Ovary (tissue), 9 donors: ENCODE data around the gene PLET1. TPM values are rescaled to one million over a fixed set of nuclear protein-coding genes. Genes with fewer than 3 reads are reported as not detected.

Experiments used
- DNase-seq, 5 donors: peaks; one replicate each; pipeline ENCODE4 v3.0.0-alpha.2; 2019 to 2020
- H3K27ac ChIP-seq, 2 donors: fragments of 200-600 bp; one replicate each; pipeline versions ENCODE4 v1.5.1 to v1.8.0; 2019 to 2022
- H3K27me3 ChIP-seq: fragments of 200-600 bp; one replicate; pipeline ENCODE4 v1.8.0; 2022
- H3K36me3 ChIP-seq: fragments of 200-600 bp; sonication (generic); one replicate; pipeline ENCODE4 v1.5.1; 2019
- H3K4me1 ChIP-seq: one replicate; pipeline ENCODE4 v1.8.1; 2013; ENCODE audit warnings: mild to moderate bottlenecking, moderate library complexity; ENCODE audit not compliant: insufficient read depth
- H3K4me3 ChIP-seq: fragments of 200-600 bp; sonication (generic); one replicate; pipeline ENCODE4 v1.5.1; 2017
- H3K9me3 ChIP-seq, 2 donors: fragments of 200-600 bp in 1 of 2; sonication (generic) in 1 of 2; one replicate each; pipeline versions ENCODE4 v1.5.1 to v1.8.1; 2013 to 2019; ENCODE audit warnings: mild to moderate bottlenecking in 1 of 2, moderate library complexity in 1 of 2
- EP300 ChIP-seq: sonication (generic); formaldehyde crosslinking; IDR thresholded peaks from one replicate; pipeline ENCODE4 v1.6.1; 2017; ENCODE audit warnings: antibody characterized with exemption
- POLR2A ChIP-seq: fragments of 450-650 bp; IDR thresholded peaks from one replicate; pipeline ENCODE4 v1.6.1; 2017; ENCODE audit warnings: antibody characterized with exemption, mild to moderate bottlenecking, moderate library complexity
- WGBS, 3 donors: extraction: QIAGEN DNeasy Blood & Tissue Kit in 1 of 3; methylation state at CpG; one replicate each; pipeline versions ENCODE4 v1.1.5 to v1.1.7; 2013 to 2017; 5-methylcytosine and 5-hydroxymethylcytosine counted together
- intact Hi-C, 4 donors: fragments of 100-400 bp; cut with DNase I; formaldehyde crosslinking; loops; one replicate each; pipeline versions ENCODE4 v1.11.0 to v1.15.1; 2022 to 2023
- polyA plus RNA-seq, 2 donors: library from polyadenylated mRNA; stranded (reverse); fragments of 200-250 nt in 1 of 2; fragments of 350-450 nt in 1 of 2; fragmentation: Illumina TruSeq in 1 of 2; extraction: RNeasy Lipid Tissue Mini Kit (QIAGEN cat#74804) in 1 of 2; gene quantifications; one replicate each; pipeline ENCODE4 v1.2.3, GENCODE V29; 2013 to 2014
- total RNA-seq, 7 donors: library from RNA; depleted of rRNA in 2 of 7; stranded (reverse); fragments of >200 nt in 2 of 7; fragmentation: NEBNext Ultra II Directional in 3 of 7; extraction: Animal tissue kit (Norgen Biotek cat#: 25700) in 3 of 7; gene quantifications; one replicate each; pipeline versions ENCODE4 v1.1.0 to v1.2.4, GENCODE V29; 2016 to 2023
- TF ChIP-seq, protein P1 (sequence below), 3 donors: fragments of 450-650 bp in 2 of 3; fragments of 200-600 bp in 1 of 3; IDR thresholded peaks; one replicate each; pipeline versions ENCODE4 v1.5.1 to v1.8.0; 2016 to 2022; ENCODE audit warnings: antibody characterized with exemption in 3 of 3, mild to moderate bottlenecking in 1 of 3
- donor health status: DM: no; HTN: no; CAD: no; lungs with moderate emphysema.
- donor health status: DM: no; HTN: no; CAD: no.
- donor health status: Bipolar disorder and iron deficiency.
- donor health status: DM: yes; HTN: yes; CAD: no.
- donor health status: DM: no; HTN: no; CAD: no.
- donor health status: DM: yes; HTN: yes; CAD: no.

Gene PLET1
- total and polyA plus RNA-seq, 9 donors = not detected

- H3K36me3 ChIP-seq = no peaks in the 10 kb centered on the region
- no peaks in the 10 kb centered on the region for H3K27me3 ChIP-seq
- no peak for DNase-seq
- peaks cover 4% of the 10 kb centered on the region for H3K4me1 ChIP-seq
- H3K4me3 ChIP-seq = no peak overlapping the region
- intact Hi-C loops = no loop called here
- no peaks in the 10 kb centered on the region for H3K9me3 ChIP-seq
- H3K27ac ChIP-seq = no peak overlapping the region
- TF ChIP-seq, protein P1, sequence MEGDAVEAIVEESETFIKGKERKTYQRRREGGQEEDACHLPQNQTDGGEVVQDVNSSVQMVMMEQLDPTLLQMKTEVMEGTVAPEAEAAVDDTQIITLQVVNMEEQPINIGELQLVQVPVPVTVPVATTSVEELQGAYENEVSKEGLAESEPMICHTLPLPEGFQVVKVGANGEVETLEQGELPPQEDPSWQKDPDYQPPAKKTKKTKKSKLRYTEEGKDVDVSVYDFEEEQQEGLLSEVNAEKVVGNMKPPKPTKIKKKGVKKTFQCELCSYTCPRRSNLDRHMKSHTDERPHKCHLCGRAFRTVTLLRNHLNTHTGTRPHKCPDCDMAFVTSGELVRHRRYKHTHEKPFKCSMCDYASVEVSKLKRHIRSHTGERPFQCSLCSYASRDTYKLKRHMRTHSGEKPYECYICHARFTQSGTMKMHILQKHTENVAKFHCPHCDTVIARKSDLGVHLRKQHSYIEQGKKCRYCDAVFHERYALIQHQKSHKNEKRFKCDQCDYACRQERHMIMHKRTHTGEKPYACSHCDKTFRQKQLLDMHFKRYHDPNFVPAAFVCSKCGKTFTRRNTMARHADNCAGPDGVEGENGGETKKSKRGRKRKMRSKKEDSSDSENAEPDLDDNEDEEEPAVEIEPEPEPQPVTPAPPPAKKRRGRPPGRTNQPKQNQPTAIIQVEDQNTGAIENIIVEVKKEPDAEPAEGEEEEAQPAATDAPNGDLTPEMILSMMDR (IDR thresholded peaks at IDR 0.05) = no peak
- TF ChIP-seq POLR2A = no peak
- no peak for TF ChIP-seq EP300
- WGBS, 3 donors = 41 to 69% (median 58%) methylated on average over 12 of the region's 12 CpGs
Measured at GRCh38 chr11:112270551-112271180, 10.0 kb upstream of the PLET1 start.

GRCh38 chr11:112269139-112269538 lies 8.5 kb upstream of the PLET1 start:
- TF ChIP-seq POLR2A = no peak
- TF ChIP-seq, protein P1 (IDR thresholded peaks at IDR 0.05) = no peak
- no peak for TF ChIP-seq EP300
- no peaks in the 10 kb centered on the region for H3K27me3 ChIP-seq
- H3K36me3 ChIP-seq = no peaks in the 10 kb centered on the region
- no peak for DNase-seq
- H3K4me1 ChIP-seq = peaks cover 7% of the 10 kb centered on the region
- H3K27ac ChIP-seq = no peak overlapping the region
- H3K9me3 ChIP-seq = no peaks in the 10 kb centered on the region
- 75 to 86% (median 76%) methylated on average over 6 of the region's 6 CpGs for WGBS, 3 donors
- no peak overlapping the region for H3K4me3 ChIP-seq
- intact Hi-C loops = no loop called here

- intact Hi-C loops = no loop called here
- H3K4me1 ChIP-seq = peaks cover 7% of the 10 kb centered on the region
- H3K27me3 ChIP-seq = no peaks in the 10 kb centered on the region
- no peaks in the 10 kb centered on the region for H3K9me3 ChIP-seq
- 74 to 94% (median 74%) methylated on average over 5 of the region's 5 CpGs for WGBS, 3 donors
- H3K4me3 ChIP-seq = no peak overlapping the region
- no peaks in the 10 kb centered on the region for H3K36me3 ChIP-seq
- TF ChIP-seq POLR2A (no peak), EP300 (no peak)
- DNase-seq = no peak
- H3K27ac ChIP-seq = no peak overlapping the region
Measured at GRCh38 chr11:112268406-112268805, 7.7 kb upstream of the PLET1 start.

DNA sequence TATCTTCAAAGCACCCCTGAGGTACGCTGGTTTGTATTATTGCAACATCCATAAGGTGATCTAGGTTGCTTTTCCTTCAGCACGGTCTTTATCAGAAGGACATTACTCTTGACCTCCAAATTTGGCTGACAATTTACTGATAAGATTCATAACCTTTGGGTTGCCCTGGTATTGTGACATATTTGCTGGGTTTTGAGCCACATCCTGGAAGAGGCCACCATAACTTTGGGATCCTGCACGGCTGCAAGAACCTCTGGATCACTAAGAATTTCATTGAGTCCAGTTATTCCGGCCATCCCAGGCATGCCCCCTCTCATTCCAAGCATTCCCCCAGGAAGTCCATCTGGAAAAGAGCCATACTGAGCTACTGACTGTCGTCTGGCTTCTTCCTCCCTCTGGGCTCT lies 6.5 kb upstream of the PLET1 start:
- intact Hi-C loops = no loop called here
- Histone ChIP-seq H3K4me1 (peaks cover 7% of the 10 kb centered on the region), H3K36me3 (no peaks in the 10 kb centered on the region), H3K27ac (no peak overlapping the region), H3K9me3 (no peaks in the 10 kb centered on the region), H3K4me3 (no peak overlapping the region), H3K27me3 (no peaks in the 10 kb centered on the region)
- no peak for DNase-seq
- 21 to 45% (median 30%) methylated on average over 5 of the region's 5 CpGs for WGBS, 3 donors
- no peak for TF ChIP-seq POLR2A
- TF ChIP-seq EP300 = no peak
- TF ChIP-seq, protein P1 (IDR thresholded peaks at IDR 0.05) = no peak

DNA sequence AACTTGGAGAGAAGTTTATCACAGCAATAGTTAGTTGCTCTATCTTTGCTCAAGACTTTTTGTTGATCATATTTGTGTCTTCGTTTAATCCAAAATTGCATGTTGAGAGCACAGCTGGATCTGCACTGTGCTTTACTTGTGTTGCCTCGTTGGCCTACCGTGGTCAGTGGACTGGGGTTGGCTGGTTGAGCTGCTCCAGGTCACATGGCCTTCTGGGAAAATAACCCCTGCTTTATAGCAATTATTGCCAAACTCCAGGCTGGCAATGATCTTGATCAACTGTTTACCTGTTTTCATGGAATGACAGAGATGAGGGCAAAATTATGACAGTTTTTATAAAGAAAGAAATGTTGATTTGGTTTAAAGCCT lies 5.7 kb upstream of the PLET1 start:
- no peaks in the 10 kb centered on the region for H3K36me3 ChIP-seq
- H3K4me1 ChIP-seq = peaks cover 7% of the 10 kb centered on the region
- intact Hi-C loops = no loop called here
- 11 to 15% (median 15%) methylated on average over 3 of the region's 3 CpGs for WGBS, 3 donors
- H3K27ac ChIP-seq = peak overlapping the region in 1 of 2 donors; percentile 33
- no peak overlapping the region for H3K4me3 ChIP-seq
- no peaks in the 10 kb centered on the region for H3K9me3 ChIP-seq
- no peaks in the 10 kb centered on the region for H3K27me3 ChIP-seq
- no peak for DNase-seq
- no peak for TF ChIP-seq EP300
- no peak for TF ChIP-seq POLR2A
- TF ChIP-seq, protein P1 (IDR thresholded peaks at IDR 0.05) = no peak
